Neural crest cell (in vitro differentiated cells): Measurements from ENCODE around the gene ADGRV1. TPM values are rescaled to one million over a fixed set of nuclear protein-coding genes. Genes with fewer than 3 reads are reported as not detected.
A peak's percentile ranks its signal among the peaks of the same experiment; 100 is the strongest.

Experiments used
- DNase-seq: peaks from one replicate; pipeline ENCODE4 v3.0.0; 2021; ENCODE audit warnings: low read depth, mixed read lengths, low spot score
- H3K27ac Mint-ChIP-seq: one replicate; pipeline ENCODE4 v1.8.0; 2021; ENCODE audit warnings: mild to moderate bottlenecking, mixed read lengths; ENCODE audit not compliant: unreplicated experiment
- H3K27me3 Mint-ChIP-seq: 2 replicates; pipeline ENCODE4 v1.8.0; 2021; ENCODE audit warnings: low read depth, mild to moderate bottlenecking, mixed read lengths
- H3K36me3 Mint-ChIP-seq: 2 replicates; pipeline ENCODE4 v1.8.0; 2021; ENCODE audit warnings: low read depth, mild to moderate bottlenecking, mixed read lengths
- H3K4me1 Mint-ChIP-seq: 2 replicates; pipeline ENCODE4 v1.8.0; 2021; ENCODE audit warnings: mixed read lengths
- H3K4me3 Mint-ChIP-seq: one replicate; pipeline ENCODE4 v1.8.0; 2021; ENCODE audit warnings: mild to moderate bottlenecking, mixed read lengths
- H3K9me3 Mint-ChIP-seq: 2 replicates; pipeline ENCODE4 v1.8.0; 2021; ENCODE audit warnings: mixed read lengths
- total RNA-seq: library from RNA; stranded (reverse); gene quantifications from 2 replicates; pipeline ENCODE4 v1.2.1, GENCODE V29; 2021
- TF ChIP-seq, protein P1 (sequence below): fragments of 200-600 bp; sonication (generic); conservative IDR thresholded peaks from 2 replicates; pipeline ENCODE4 v1.5.0; 2021; ENCODE audit warnings: antibody characterized with exemption, mild to moderate bottlenecking

Gene ADGRV1
- total RNA-seq, 1 donor from 2014 or later, result 43.4 TPM

DNA sequence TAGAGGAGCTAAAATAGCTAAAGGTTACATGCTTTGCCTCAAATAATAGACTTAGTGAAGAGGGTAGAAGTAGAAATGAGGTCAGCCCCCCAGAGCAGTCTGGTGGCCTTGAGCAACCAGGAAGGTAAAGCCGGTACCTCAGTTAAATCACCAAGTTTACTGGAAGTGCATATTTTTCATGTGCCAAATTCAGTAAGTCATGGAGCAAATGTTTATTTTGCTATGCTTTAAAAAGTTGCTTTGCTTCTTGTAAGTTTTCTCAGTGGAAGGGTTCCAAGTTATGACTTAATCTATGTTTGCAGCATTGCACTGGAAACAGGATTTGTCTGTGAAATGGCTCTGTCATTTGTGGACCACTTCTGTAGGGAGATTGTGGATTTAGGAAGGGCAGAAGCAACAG lies 567.9 kb downstream of the ADGRV1 start:
- DNase-seq, result no peak
- H3K4me3 Mint-ChIP-seq, result no peak overlapping the region
- H3K27me3 Mint-ChIP-seq, result no peaks in the 10 kb centered on the region
- TF ChIP-seq, protein P1, sequence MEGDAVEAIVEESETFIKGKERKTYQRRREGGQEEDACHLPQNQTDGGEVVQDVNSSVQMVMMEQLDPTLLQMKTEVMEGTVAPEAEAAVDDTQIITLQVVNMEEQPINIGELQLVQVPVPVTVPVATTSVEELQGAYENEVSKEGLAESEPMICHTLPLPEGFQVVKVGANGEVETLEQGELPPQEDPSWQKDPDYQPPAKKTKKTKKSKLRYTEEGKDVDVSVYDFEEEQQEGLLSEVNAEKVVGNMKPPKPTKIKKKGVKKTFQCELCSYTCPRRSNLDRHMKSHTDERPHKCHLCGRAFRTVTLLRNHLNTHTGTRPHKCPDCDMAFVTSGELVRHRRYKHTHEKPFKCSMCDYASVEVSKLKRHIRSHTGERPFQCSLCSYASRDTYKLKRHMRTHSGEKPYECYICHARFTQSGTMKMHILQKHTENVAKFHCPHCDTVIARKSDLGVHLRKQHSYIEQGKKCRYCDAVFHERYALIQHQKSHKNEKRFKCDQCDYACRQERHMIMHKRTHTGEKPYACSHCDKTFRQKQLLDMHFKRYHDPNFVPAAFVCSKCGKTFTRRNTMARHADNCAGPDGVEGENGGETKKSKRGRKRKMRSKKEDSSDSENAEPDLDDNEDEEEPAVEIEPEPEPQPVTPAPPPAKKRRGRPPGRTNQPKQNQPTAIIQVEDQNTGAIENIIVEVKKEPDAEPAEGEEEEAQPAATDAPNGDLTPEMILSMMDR, result no peak
- no peaks in the 10 kb centered on the region for H3K36me3 Mint-ChIP-seq
- H3K27ac Mint-ChIP-seq, result no peak overlapping the region
- H3K4me1 Mint-ChIP-seq, result peaks cover 21% of the 10 kb centered on the region
- H3K9me3 Mint-ChIP-seq, result peaks cover 4% of the 10 kb centered on the region

DNA sequence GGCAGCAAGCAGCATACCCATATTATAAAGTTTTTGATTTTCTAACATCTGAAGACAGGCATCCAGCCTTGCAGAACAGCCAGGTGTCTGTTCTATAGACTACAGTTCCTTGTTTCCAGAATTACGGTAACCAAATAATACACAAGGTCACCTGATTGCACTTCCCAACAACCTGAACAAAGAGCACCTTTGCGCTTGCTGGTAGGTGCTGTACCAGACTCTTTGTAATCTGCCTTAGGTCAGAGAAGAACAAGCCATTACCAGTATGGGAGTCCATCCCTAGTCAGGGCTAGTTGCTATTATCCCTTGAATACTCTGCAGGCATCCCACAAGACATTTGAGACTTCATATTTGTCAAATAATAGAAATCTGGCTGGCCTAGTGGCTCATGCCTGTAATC lies 568.3 kb downstream of the ADGRV1 start:
- TF ChIP-seq, protein P1, result no peak
- DNase-seq, result no peak
- Mint-ChIP-seq H3K27ac (no peak overlapping the region), H3K4me1 (peaks cover 21% of the 10 kb centered on the region), H3K36me3 (no peaks in the 10 kb centered on the region), H3K27me3 (no peaks in the 10 kb centered on the region), H3K9me3 (peaks cover 4% of the 10 kb centered on the region), H3K4me3 (no peak overlapping the region)

DNA sequence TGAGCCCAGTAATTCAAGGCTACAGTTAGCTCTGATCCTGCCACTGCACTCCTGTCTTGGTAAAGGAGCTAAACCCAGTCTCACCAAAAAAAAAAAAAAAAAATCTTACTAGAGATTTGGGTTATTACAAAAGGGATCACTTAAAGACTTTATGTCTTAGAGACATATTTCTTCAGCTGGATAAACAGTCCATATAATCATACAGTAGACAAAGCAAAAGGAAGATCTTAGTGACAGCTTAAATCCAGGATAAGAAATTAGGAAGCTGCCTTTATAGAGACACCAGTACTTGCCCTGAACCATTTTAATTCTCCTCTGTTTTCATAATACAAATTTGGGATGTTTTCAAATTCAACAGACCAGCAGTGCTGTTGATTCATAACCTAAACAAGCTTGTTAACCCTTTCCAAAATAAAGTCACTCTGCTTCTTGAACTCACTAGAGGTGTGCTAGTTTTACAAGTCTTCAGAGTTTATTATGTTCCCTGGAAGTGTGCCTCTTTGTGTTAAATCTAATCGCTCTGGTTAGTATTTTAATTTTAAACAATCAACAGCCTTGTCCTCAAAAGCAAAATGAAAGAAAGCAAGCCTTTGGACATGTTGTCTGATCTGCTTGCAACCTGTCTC lies 569.0 kb downstream of the ADGRV1 start:
- DNase-seq, result no peak
- Mint-ChIP-seq H3K27ac (peak overlapping the region; percentile 31), H3K4me1 (peaks cover 21% of the 10 kb centered on the region), H3K36me3 (no peaks in the 10 kb centered on the region), H3K9me3 (peaks cover 4% of the 10 kb centered on the region), H3K4me3 (no peak overlapping the region), H3K27me3 (no peaks in the 10 kb centered on the region)
- TF ChIP-seq, protein P1, result no peak

DNA sequence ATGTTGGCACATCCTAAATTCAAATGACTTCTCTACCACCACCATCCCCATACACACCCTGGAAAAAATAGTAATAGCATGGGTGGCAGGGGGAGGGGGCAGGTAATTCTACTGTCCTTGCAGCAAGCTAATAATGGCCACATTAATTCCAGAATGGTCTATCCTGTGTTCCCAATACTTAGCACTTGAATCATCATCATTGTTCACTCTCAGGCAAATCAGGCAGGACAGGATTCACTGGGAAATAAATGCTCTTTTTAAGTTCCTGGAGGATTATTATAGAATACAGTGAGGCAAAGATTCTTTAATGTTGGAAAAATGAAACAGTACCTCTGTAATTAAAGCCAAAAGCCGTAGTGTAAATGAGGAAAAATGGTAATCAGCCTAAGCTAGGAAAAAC lies 570.0 kb downstream of the ADGRV1 start:
- no peak for DNase-seq
- Mint-ChIP-seq H3K4me3 (no peak overlapping the region), H3K4me1 (peaks cover 17% of the 10 kb centered on the region), H3K27ac (peak overlapping the region; percentile 2), H3K36me3 (no peaks in the 10 kb centered on the region), H3K9me3 (peaks cover 4% of the 10 kb centered on the region), H3K27me3 (no peaks in the 10 kb centered on the region)
- TF ChIP-seq, protein P1, result no peak

DNA sequence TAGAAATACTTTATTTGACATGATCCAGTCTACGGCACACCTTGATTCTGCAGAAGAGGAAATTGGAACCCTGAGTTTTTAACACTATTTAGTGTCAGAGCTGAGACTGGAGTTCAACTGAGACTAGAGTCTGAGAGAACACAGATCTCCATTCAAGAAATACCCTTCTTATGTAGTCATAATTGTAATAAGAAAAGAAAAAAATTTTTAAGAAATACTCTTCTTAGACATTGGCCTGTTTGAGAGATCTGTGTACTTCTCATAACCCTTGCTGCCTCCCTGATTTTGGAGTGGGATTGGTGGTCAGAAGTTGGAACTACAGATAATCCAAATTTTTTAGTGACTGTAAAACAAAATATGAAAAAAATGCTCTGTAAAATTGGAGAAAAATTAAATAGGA lies 571.2 kb downstream of the ADGRV1 start:
- TF ChIP-seq, protein P1, result no peak
- Mint-ChIP-seq H3K27me3 (no peaks in the 10 kb centered on the region), H3K27ac (no peak overlapping the region), H3K9me3 (peaks cover 4% of the 10 kb centered on the region), H3K4me1 (peaks cover 17% of the 10 kb centered on the region), H3K36me3 (no peaks in the 10 kb centered on the region), H3K4me3 (no peak overlapping the region)
- DNase-seq, result no peak
